Fibroblast of upper back skin (primary cell): ENCODE results near the gene NFKB1.
A peak's percentile ranks its signal among the peaks of the same experiment; 100 is the strongest.
"Not testable (repeated sequence)": the region's sequence is repeated elsewhere in the genome, so short reads cannot be mapped to it uniquely, and the experiment has no call there.

Experiments
- DNase-seq: peaks from one replicate; pipeline ENCODE4 v3.0.0-alpha.2; 2013

The NFKB1 gene, protein sequence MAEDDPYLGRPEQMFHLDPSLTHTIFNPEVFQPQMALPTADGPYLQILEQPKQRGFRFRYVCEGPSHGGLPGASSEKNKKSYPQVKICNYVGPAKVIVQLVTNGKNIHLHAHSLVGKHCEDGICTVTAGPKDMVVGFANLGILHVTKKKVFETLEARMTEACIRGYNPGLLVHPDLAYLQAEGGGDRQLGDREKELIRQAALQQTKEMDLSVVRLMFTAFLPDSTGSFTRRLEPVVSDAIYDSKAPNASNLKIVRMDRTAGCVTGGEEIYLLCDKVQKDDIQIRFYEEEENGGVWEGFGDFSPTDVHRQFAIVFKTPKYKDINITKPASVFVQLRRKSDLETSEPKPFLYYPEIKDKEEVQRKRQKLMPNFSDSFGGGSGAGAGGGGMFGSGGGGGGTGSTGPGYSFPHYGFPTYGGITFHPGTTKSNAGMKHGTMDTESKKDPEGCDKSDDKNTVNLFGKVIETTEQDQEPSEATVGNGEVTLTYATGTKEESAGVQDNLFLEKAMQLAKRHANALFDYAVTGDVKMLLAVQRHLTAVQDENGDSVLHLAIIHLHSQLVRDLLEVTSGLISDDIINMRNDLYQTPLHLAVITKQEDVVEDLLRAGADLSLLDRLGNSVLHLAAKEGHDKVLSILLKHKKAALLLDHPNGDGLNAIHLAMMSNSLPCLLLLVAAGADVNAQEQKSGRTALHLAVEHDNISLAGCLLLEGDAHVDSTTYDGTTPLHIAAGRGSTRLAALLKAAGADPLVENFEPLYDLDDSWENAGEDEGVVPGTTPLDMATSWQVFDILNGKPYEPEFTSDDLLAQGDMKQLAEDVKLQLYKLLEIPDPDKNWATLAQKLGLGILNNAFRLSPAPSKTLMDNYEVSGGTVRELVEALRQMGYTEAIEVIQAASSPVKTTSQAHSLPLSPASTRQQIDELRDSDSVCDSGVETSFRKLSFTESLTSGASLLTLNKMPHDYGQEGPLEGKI

DNA sequence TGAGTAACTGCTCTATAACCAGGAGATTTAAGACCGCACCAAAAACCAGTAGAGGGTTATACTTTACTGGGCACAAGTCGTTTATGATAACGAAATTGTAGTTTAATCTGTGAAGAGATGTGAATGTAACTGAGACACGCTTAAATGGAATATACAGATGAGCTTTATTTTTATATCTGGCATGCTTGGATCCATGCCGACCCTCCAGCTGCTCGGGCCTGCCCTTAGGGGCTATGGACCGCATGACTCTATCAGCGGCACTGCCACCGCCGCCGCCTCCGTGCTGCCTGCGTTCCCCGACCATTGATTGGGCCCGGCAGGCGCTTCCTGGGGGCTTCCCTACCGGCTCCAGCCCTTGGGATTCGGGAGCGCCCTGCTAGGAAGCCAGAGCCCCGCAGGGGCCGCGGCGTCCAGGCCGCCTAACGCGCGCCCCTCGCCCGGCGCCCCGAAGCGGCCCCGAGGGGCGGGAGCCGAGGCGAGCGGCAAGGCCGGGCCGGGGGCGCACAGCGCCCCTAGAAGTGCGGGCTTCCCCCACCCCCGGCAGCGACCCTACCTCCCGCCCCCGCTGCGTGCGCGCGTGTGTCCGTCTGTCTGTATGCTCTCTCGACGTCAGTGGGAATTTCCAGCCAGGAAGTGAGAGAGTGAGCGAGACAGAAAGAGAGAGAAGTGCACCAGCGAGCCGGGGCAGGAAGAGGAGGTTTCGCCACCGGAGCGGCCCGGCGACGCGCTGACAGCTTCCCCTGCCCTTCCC lies at the start of gene NFKB1:
NFKB1 (plus strand) TSS at position 664 of the 751 bp plus-strand sequence. CDS start 24,160 bp downstream, outside the sequence.
- DNase-seq: peak; percentile 74

DNA sequence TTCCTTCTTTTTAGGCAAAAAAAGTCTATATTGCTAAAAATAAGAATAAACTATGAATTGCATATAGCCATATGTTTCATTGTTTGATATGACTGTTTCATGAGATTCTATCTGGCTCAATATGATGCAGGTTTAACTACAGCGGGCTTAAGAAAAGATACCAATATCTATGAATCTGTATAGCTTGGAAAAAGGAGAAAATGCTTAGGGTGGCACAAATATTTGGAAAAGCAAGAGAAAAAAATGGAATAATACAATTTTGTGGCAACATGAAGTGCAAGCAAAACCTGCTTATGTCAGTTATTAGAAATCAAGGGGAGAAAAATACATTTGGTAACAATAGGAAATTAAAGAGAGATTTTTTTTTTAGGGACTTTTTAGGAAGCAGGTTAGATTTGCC lies 48.3 kb upstream of the NFKB1 start:
- no peak for DNase-seq

DNA sequence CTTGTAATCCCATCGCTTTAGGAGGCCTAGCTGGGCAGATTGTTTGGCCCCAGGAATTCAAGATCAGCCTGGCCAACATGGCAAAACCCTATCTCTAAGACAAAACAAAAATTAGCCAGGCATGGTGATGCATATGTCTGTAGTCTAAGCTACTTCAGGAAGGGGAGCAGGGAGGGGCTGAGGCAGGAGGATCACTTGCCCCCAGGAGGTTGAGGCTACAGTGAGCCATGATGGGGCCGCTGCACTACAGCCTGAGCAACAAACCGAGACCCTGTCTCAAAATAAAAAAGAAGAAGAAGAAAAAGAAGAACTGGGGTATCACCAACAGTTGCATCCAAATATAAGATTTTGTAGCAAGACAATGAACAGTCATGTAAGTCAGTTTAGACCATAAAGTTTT lies 47.3 kb upstream of the NFKB1 start:
- no peak for DNase-seq

DNA sequence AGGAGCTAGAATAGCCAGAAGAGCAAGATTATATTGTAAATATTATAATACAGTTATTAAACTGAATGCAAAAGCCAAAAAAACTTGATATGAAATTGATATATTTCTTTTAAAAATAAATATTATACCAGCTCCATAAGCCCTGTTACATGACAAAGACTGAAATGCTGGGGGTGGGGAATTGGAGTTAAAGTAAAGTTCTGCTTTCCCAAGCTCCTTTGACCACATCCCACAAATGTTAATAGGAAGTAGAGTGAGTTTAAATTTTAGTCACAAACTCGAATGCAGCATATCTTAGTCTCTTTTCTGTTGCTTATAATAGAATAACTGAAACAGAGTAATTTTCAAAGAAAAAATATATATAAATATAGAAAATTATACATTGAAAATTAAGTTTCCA lies 46.9 kb upstream of the NFKB1 start:
- no peak for DNase-seq

DNA sequence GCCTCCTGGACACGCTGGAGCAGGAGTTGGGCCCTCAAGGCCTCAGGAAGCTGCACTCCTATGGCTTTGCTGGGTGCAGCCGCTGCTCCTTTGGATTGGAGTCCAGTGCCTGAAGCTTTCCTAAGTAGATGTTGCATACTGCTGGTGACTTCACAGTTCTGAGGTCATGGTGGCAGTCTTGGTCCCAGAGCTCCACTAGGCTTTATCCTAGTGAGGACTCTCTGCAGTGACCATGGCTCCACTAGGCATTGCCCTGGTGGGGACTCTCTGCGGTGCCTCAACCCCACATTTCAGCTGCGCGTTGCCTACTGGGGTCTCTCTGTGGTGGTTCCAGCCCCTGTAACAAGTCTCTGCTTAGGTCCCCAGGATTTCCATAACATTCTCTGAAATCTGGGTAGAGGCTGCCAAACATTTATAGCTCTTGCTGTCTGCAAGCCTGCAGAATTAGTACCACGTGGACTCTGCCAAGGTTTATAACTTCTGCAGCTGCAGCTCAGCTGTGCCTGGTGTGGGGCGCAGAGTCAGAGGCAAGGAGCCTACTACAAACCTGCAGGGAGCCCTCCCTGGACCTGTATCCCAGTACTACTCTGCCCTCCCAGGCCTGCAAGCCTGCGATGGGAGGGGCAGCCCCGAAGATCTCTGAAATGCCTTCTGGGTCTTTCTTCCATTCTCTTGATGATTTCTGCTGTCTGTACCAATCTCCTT lies 46.0 kb upstream of the NFKB1 start:
- DNase-seq: no peak

DNA sequence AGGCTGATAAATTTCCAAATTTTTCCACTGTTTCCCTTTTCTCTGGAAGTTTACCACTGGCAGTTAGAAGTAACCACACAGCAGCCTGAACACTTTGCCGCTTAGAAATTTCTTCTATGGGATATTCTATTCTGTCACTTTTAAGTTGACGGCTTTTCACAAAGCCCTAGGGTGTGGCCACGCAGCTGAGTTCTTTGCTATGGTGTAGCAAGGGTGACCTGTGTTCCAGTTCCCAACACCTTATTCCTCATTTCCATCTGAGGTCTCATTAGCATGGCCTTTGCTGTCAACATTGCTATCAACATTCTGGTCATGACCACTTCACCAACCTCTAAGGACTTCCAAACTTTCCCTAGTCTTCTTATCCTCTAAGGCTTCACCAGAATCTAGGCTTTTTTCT lies 45.4 kb upstream of the NFKB1 start:
- no peak for DNase-seq

DNA sequence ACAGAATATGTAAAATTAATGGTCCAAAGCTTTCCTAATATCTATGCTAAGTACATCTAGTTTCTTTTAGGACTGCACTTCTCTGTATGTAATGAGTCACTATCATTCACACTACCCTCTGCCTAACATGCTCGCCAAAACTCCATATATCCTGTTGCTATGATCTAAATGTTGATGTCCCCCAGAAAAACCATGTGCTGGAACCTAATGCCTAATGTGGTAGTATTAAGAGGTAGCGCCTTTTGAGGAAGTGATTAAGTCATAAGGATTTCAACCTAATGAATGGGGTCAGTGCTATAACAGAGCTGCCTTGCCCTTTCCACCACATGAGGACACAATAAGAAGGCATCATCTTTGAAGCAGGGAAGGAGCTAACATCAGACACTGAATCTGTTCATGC lies 34.9 kb upstream of the NFKB1 start:
- DNase-seq: peak; percentile 14

DNA sequence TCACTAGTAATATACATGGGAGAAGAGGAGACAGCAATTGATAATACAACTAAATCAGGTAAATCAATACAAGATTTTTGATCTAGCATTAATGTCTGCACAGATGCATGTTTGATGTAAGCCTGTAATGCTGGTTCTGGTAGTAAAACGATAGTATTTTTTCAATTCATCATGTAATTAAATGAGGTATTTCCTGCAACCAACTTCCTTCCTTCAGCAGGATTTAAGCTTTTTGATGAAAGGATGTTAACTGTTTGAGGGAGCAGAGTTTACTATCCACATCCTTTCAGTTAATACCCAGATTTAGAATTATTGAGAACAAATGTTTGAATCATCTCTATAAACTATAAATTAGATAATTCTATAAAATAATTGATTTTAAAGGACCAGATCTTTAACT lies 31.4 kb upstream of the NFKB1 start:
- no peak for DNase-seq

DNA sequence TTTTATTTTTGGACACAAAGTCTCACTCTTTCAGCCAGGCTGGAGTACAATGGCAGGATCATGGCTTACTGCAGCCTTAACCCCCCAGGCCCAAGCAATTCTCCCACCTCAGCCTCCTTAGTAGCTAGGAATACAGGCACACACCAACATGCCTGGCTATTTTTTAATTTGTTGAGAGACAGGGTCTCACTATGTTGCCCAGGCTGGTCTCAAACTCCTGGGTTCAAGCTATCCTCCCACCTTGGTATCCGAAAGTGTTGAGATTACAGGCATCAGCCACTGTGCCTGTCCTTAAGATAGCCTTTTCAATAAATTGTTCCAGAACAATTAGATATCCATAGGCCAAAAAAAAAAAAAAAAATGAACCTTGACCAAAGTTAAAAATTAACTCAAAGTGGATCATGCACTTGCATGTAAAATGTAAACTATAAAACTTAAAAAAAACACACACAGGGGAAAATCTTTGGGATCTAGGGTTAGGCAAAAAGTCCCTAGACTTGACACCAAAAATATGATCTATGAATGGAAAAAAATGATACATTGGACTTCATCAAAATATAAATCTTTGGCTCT lies 28.6 kb upstream of the NFKB1 start:
- no peak for DNase-seq

DNA sequence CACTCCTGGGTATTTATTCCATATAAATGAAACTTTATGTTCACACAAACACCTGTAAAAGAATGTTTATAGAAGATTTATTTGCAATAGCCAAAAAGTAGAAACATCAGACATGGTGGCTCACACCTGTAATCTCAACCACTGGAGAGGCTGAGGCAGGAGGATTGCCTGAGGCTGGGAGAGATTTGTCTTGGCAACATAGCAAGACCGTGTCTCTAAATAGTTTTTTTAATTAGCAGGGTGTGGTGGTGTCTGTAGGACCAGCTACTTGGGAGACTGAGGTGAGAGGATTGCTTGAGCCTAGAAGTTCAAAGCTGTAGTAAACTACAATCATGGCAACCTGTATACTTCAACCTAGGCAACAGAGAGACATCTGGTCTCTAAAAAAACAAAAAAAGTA lies 27.7 kb upstream of the NFKB1 start:
- no peak for DNase-seq

DNA sequence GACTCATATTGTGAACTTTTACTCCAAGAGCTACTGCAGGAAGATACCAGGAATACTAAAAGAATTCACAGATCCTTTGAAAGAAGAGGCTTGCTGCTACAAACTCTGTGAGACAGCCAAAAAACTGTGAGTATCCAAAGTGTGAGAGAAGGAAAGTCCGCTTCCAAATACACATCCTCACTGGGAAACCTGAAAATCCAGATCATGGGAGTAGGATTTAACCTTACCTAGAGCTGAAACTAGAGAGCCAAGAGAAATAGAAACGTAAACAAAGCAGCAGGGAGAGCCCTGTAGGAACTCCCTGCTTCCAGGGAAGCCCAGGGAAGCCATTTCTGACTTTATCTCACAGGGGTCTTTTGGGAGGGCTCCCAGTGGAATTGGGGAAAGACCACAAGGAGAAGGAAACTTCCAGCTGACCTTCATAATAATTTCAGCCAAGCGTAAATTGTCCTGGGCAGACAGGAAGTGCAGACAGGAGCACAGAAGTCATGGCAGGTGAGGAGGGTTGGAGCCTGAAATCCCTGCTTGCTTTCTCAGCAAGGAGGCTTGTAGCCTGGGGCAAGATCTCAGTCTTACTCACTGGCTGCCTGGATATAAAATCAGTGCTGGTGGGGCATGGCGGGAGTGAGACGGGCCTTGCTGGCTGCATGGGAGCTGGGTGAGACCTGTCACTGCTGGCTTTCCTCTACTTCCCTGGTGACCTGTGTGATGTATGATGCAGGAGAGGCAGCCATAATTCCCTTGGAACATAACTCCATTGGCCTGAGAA lies 26.2 kb upstream of the NFKB1 start:
- no peak for DNase-seq

DNA sequence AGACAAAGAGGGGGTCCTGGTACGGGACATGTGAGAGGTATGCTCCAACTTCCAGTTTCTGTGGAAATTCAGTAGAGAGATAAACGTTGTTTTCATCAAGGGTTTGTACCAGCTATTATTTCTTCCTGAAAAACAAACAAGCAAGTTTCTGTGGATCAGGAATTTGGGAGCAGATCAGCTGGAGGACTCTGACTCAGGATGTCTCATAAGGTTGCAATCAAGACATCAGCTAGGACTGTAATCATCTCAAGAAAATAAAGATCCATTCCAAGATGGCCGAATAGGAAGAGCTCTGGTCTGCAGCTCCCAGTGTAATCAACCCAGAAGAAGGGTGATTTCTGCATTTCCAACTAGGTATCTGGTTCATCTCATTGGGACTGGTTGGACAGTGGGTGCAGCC lies 23.5 kb upstream of the NFKB1 start:
- peak; percentile 41 for DNase-seq

DNA sequence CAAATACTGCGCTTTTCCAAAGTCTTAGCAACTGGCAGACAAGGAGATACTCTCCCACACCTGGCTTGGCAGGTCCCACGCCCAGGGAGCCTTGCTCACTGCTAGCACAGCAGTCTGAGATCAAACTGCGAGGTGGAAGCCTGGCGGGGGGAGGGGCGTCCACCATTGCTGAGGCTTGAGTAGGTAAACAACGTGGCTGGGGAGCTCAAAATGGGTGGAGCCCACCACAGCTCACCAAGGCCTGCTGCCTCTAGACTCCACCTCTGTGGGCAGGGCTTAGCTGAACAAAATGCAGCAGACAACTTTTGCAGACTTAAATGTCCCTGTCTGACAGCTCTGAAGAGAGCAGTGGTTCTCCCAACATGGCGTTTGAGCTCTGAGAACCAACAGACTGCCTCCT lies 23.0 kb upstream of the NFKB1 start:
- DNase-seq: no peak

DNA sequence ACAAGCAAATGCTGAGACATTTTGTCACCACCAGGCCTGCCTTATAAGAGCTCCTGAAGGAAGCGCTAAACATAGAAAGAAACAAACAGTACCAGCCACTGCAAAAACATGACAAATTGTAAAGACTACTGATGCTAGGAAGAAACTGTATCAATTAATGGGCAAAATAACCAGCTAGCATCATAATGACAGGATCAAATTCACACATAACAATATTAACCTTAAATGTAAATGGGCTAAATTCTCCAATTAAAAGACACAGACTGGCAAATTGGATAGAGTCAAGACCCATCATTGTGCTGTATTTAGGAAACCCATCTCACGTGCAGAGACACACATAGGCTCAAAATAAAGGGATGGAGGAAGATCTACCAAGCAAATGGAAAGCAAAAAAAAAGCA lies 21.3 kb upstream of the NFKB1 start:
- not testable (repeated sequence) for DNase-seq

DNA sequence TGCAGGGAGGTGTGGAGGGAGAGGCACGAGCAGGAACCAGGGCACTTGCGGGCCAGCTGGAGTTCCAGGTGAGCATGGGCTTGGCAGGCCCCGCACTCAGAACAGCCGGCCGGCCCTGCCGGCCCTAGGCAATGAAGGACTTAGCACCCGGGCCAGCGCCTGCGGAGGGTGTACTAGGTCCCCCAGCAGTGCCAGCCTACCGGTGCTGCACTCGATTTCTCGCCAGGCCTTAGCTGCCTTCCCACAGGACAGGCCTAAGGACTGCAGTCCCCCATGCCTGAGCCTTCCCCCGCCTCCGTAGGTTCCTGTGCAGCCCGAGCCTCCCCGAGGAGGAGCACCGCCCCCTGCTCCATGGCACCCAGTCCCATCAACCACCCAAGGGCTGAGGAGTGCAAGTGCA lies 18.0 kb upstream of the NFKB1 start:
- DNase-seq: no peak

DNA sequence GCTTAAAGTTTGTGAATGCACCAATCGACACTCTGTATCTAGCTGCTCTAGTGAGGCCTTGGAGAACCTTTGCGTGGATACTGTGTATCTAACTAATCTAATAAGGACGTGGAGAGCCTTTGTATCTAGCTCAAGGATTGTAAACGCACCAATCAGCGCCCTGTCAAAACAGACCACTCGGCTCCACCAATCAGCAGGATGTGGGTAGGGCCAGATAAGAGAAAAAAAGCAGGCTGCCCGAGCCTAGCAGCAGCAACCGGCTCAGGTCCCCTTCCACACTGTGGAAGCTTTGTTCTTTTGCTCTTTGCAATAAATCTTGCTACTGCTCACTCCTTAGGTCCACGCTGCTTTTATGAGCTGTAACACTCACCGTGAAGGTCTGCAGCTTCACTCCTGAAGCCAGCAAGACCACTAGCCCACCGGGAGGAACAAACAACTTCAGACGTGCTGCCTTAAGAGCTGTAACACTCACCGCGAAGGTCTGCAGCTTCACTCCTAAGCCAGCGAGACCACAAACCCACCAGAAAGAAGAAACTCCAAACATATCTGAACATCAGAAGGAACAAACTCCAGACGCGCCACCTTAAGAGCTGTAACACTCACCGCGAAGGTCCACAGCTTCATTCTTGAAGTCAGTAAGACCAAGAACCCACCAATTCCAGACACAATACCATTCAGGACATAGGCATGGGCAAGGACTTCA lies 17.0 kb upstream of the NFKB1 start:
- not testable (repeated sequence) for DNase-seq

DNA sequence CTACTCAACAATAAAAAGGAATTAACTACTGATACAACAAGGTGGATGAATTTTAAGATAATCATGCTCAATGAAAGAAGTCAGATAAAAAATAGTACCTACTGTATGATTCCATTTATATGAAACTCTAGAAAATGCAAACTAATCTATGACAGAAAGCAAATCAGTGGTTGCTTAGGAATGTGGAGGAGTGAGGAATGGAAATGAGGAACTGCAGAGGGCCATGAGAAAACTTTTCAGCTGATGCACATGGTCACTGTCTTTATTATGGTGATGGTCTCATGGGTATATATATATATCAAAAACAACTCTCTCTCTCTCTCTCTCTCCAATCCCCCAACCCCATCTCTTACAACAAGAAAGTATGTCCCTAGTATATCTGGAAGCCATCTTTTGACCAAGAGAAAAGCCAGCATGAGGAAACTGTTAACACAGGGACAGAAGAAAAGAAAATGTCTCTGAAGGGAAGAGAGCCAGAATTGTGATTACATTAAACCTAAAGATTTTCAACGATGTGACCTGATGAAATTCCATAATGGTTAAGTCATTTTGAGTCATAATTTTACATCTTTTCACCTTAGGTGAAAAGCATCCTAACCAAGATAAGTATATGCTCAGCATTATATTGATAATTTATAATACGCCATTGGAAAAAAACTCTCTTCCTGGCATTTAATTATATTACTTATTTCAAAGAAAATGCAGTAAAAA lies 8.5 kb upstream of the NFKB1 start:
- no peak for DNase-seq

DNA sequence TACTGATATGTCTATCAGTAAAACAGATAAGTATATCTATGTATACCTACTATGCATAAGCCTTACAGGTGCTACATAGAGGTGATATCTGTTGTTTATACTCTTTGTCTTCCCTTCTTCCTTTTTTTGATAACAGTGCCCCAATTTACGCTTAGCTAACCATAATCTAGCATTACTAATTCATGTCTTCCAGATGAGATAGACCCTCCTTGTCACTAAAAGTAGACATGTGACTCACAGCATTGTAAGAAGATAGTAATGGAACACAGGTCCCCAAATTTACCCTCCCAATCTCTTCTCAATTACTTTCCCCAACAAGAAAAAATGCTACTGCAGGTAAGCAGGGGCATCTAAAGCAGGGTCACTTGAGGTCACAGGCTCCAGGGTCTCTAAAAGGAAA lies 7.9 kb upstream of the NFKB1 start:
- DNase-seq: no peak

DNA sequence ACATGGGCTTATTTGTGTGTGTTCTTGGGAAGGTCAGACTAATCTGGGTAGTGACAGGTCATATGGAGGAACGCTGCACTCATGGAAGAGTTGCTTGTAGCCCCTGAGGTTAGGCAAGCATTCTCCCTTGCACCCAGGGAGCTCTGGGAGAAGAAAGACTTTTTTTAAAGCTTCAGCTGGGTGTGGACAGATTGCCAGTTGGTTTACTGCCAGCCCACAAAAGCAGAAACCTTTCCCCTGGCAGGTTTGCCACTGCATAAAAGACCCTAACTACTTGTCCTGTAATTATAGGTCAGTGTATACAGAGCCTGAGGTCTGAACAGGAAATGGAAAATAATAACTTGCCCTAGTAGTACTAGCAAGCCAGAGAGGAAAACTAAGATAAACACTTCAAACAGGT lies 7.4 kb upstream of the NFKB1 start:
- no peak for DNase-seq

DNA sequence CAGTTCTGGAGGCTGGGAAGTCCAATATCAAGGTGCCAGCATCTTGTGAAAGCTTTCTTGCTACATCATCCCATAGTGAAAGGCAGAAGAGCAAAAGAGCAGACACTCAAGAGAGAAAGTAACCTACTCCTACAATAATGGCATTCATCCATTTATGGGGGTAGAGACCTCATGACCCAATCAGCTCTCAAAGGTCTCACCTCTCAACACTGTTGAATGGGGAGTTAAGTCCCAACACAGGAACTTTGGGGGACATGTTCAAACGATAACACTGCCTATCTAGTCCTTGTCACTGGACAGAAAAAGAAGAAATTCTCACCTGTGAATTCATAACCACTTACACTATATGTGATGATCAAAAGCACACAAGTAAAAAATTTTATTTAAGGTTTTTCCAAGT lies 6.6 kb upstream of the NFKB1 start:
- DNase-seq: no peak
